ENCODE measurements around the gene FMC1. TPM values are rescaled to one million over a fixed set of nuclear protein-coding genes. Genes with fewer than 3 reads are reported as not detected.
"Not testable (repeated sequence)": the region's sequence is repeated elsewhere in the genome, so short reads cannot be mapped to it uniquely, and the experiment has no call there.

The FMC1 gene
- total and polyA plus RNA-seq, 2 experiments from 2014 or later = 9.5 to 35.1 TPM

DNA sequence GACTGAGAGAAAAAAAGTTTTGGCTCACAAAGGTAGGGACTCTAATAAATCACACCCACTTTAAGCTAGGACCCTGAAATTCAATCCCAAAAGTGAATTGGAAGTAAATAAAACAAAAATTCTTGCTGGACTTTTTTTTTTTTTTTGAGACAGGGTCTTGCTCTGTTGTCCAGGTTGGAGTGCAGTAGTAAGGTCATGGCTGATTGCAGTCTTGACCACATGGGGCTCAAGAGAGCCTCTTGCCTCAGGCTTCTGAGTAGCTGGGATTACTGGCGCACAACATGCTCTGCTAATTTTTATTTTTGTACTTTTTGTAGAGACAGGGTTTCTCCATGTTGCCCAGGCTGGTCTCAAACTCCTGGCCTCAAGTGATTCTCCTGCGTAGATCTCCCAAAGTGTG is 13.6 kb downstream of the FMC1 start:
- H2AFZ ChIP-seq = no peak overlapping the region
- WGBS, 2 experiments (ENCODE audit: low coverage in 1 of 2, low lambda C conversion rate in 2 of 2, missing lambda C conversion rate in 2 of 2) = 100% methylated on average over 2 of the region's 2 CpGs
- TF ChIP-seq EZH2phosphoT487 (IDR thresholded peaks at IDR 0.05; ENCODE audit: insufficient read depth, low read depth) (no peak), EZH2 (IDR thresholded peaks at IDR 0.05; ENCODE audit: insufficient read depth, poor library complexity, severe bottlenecking) (no peak)

DNA sequence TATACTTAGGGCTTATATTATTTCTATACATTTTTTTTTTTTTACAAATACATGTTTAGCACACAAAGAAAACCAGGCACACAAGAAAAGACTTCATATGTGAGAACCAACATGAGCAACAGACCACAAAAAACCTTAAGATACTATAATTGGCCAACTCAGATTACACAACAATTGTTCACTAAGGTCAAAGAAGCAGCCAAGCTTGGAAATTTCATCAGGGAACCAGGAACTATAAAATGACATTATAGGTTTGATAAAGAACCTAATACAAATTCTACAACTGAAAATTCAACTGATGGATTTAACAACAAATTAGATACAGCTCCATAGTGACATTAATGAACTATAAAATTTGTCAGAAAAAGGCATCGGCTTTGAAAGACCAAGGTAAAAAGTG is 14.2 kb downstream of the FMC1 start:
- no peak for TF ChIP-seq EZH2phosphoT487 (IDR thresholded peaks at IDR 0.05; ENCODE audit: insufficient read depth, low read depth)
- no peak for TF ChIP-seq EZH2 (IDR thresholded peaks at IDR 0.05; ENCODE audit: insufficient read depth, poor library complexity, severe bottlenecking)
- Histone ChIP-seq H4K20me1 (ENCODE audit: insufficient read depth) (no peaks in the 10 kb centered on the region), H3K36me3 (ENCODE audit: low read depth) (no peaks in the 10 kb centered on the region), H3F3A (ENCODE audit: insufficient read depth) (peaks cover 17% of the 10 kb centered on the region), H3K9ac (no peak overlapping the region), H3K4me1 (ENCODE audit: insufficient read depth) (0 out of 2 replicates have a peak, but pooled peaks cover 5% of the 10 kb centered on the region), H3K4me2 (ENCODE audit: unreplicated experiment) (no peak overlapping the region), H3K4me3 (no peak overlapping the region), H3K27ac (no peak overlapping the region), H2AFZ (no peak overlapping the region), H3K79me2 (ENCODE audit: insufficient read depth) (peaks cover 20% of the 10 kb centered on the region), H3K9me2 (ENCODE audit: insufficient read depth) (no peaks in the 10 kb centered on the region), H3K27me3 (replicated peaks; ENCODE audit: insufficient read depth) (no peaks in the 10 kb centered on the region), H3K9me3 (ENCODE audit: low read depth) (no peaks in the 10 kb centered on the region)
- peak; percentile 51 for DNase-seq
- 97% methylated on average over 1 of the region's 1 CpG for WGBS, 2 experiments (ENCODE audit: low coverage in 1 of 2, low lambda C conversion rate in 2 of 2, missing lambda C conversion rate in 2 of 2)
- in situ Hi-C loops (cut with MboI) = no loop called here

More for the DNA sequence above, 13.6 kb downstream of the FMC1 start:
- Histone ChIP-seq H3K4me3 (no peak overlapping the region), H3K27me3 (replicated peaks; ENCODE audit: insufficient read depth) (no peaks in the 10 kb centered on the region), H4K20me1 (ENCODE audit: insufficient read depth) (no peaks in the 10 kb centered on the region), H3K4me2 (ENCODE audit: unreplicated experiment) (no peak overlapping the region), H3K79me2 (ENCODE audit: insufficient read depth) (peaks cover 19% of the 10 kb centered on the region), H3K9me3 (ENCODE audit: low read depth) (no peaks in the 10 kb centered on the region), H3K36me3 (ENCODE audit: low read depth) (no peaks in the 10 kb centered on the region), H3K9ac (no peak overlapping the region), H3K4me1 (ENCODE audit: insufficient read depth) (0 out of 2 replicates have a peak, but pooled peaks cover 5% of the 10 kb centered on the region), H3K9me2 (ENCODE audit: insufficient read depth) (no peaks in the 10 kb centered on the region), H3K27ac (no peak overlapping the region), H3F3A (ENCODE audit: insufficient read depth) (peaks cover 17% of the 10 kb centered on the region)
- in situ Hi-C loops (cut with MboI) = no loop called here
- no peak for DNase-seq

DNA sequence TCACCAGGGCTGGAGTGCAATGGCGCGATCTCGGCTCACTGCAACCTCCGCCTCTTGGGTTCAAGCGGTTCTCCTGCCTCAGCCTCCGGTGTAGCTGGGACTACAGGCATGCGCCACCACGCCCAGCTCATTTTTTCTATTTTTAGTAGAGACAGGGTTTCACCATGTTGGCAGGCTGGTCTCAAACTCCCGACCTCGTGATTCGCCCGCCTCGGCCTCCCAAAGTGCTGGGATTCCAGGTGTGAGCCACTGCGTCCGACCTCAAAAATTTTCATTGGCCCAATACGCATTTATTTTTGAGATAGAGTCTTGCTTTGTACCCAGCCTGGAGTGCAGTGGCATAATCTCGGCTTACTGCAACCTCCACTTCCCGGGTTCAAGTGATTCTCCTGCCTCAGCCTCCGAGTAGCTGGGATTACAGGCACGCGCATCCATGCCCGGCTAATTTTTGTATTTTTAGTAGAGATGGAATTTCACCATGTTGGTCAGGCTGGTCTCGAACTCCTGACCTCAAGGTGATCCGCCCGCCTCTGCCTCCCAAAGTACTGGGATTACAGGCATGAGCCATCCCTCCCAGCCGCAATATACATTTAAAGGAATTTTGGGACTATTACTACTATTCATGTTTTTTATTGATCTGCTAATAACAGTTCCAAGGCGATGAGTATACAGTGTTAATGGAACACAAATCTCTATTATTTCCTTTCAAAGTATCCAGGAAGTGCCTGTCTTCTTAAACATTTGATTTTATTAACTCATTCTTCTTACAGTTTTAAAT is 16.8 kb downstream of the FMC1 start:
- H3K9ac ChIP-seq = peak overlapping the region; percentile 98
- 93 to 95% methylated on average over 26 to 27 of the region's 27 CpGs for whole genome bisulfite sequencing, 2 experiments (ENCODE audit: low coverage in 1 of 2, low lambda C conversion rate in 2 of 2, missing lambda C conversion rate in 2 of 2)
- H2AFZ ChIP-seq = peak overlapping the region; percentile 84
- H3K79me2 ChIP-seq (ENCODE audit: insufficient read depth) = peaks cover 46% of the 10 kb centered on the region
- peaks cover 24% of the 10 kb centered on the region for H3F3A ChIP-seq (ENCODE audit: insufficient read depth)
- H3K9me3 ChIP-seq (ENCODE audit: low read depth); H3K36me3 ChIP-seq (ENCODE audit: low read depth); H3K9me2 ChIP-seq (ENCODE audit: insufficient read depth); in situ Hi-C loops (cut with MboI); H3K27me3 ChIP-seq (replicated peaks; ENCODE audit: insufficient read depth); H4K20me1 ChIP-seq (ENCODE audit: insufficient read depth): not testable (repeated sequence)
- peak overlapping the region; percentile 84 for H3K4me2 ChIP-seq (ENCODE audit: unreplicated experiment)
- peak; percentile 15 for DNase-seq
- H3K4me3 ChIP-seq = peak overlapping the region; percentile 98
- H3K4me1 ChIP-seq (ENCODE audit: insufficient read depth) = peaks cover 22% of the 10 kb centered on the region
- H3K27ac ChIP-seq = peak overlapping the region; percentile 98

- peak overlapping the region; percentile 98 for H3K9ac ChIP-seq
- 6 to 7% methylated on average over 39 of the region's 39 CpGs for WGBS, 2 experiments (ENCODE audit: low coverage in 1 of 2, low lambda C conversion rate in 2 of 2, missing lambda C conversion rate in 2 of 2)
- peaks cover 24% of the 10 kb centered on the region for H3F3A ChIP-seq (ENCODE audit: insufficient read depth)
- H3K4me3 ChIP-seq = peak overlapping the region; percentile 98
- H3K4me1 ChIP-seq (ENCODE audit: insufficient read depth) = peaks cover 25% of the 10 kb centered on the region
- H3K9me2 ChIP-seq (ENCODE audit: insufficient read depth) = no peaks in the 10 kb centered on the region
- peak overlapping the region; percentile 84 for H2AFZ ChIP-seq
- TF ChIP-seq EZH2 (IDR thresholded peaks at IDR 0.05; ENCODE audit: insufficient read depth, poor library complexity, severe bottlenecking) (no peak), EZH2phosphoT487 (IDR thresholded peaks at IDR 0.05; ENCODE audit: insufficient read depth, low read depth) (no peak)
- H3K79me2 ChIP-seq (ENCODE audit: insufficient read depth) = peaks cover 54% of the 10 kb centered on the region
- H4K20me1 ChIP-seq (ENCODE audit: insufficient read depth) = peaks cover 7% of the 10 kb centered on the region; the same call in 1 of the 2 replicates
- H3K9me3 ChIP-seq (ENCODE audit: low read depth) = no peaks in the 10 kb centered on the region
- H3K4me2 ChIP-seq (ENCODE audit: unreplicated experiment) = peak overlapping the region; percentile 84
- H3K27ac ChIP-seq = peak overlapping the region; percentile 98
- DNase-seq = peak; percentile 51
- no peaks in the 10 kb centered on the region for H3K27me3 ChIP-seq (replicated peaks; ENCODE audit: insufficient read depth)
- in situ Hi-C loops (cut with MboI) = no loop called here
- no peaks in the 10 kb centered on the region for H3K36me3 ChIP-seq (ENCODE audit: low read depth)
These were observed 17.6 kb downstream of the FMC1 start for GRCh38 chr7:139358541-139359365.

All from GM23248 (cell line).